GM15510 (cell line): ENCODE results near the gene FAF1.

Source experiments
- POLR2A ChIP-seq: IDR thresholded peaks from 3 replicates; pipeline ENCODE4 v1.6.1; 2011; ENCODE audit warnings: borderline replicate concordance; ENCODE audit not compliant: insufficient read length; ENCODE audit errors: extremely low read depth

The FAF1 gene

GRCh38 chr1:50978852-50979781, 19.1 kb upstream of the FAF1 start:
- no peak for TF ChIP-seq POLR2A

- TF ChIP-seq POLR2A, result peak; percentile 46
These were observed 18.2 kb upstream of the FAF1 start for GRCh38 chr1:50978144-50978851.

DNA sequence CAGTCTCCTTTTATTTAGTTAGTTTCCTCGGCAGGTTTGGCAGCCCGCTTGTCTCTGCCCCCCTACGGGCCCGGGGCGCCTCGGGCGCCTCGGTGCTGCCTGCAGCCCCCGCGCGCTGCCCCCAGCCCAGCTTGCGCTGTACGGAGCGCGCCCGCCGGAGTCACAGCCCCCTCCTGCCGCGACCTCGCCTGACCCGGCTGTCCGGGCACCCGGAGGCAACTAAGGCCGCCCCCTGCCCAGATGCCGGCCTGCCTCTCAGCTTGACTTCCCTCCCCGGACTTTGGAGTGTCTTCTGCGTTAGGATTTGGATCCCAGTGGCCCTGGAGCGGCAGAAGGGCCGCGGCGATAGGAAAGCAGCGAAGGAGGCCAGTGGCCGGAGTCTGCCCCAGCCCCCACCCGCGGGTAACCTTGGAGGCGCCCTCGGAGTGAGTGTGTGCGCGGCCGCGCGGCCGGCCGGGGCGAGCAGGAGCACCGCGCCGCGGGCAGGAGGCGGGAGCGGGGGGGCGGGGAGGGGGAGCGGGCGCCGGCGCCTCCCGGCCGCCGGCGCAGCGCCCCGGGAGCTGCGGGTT, 17.6 kb upstream of the FAF1 start:
- TF ChIP-seq POLR2A, result no peak

GRCh38 chr1:50976890-50977574, 17.0 kb upstream of the FAF1 start:
- TF ChIP-seq POLR2A, result peak; percentile 43

- TF ChIP-seq POLR2A, result no peak
These were observed 16.2 kb upstream of the FAF1 start for GRCh38 chr1:50976111-50976889.

DNA sequence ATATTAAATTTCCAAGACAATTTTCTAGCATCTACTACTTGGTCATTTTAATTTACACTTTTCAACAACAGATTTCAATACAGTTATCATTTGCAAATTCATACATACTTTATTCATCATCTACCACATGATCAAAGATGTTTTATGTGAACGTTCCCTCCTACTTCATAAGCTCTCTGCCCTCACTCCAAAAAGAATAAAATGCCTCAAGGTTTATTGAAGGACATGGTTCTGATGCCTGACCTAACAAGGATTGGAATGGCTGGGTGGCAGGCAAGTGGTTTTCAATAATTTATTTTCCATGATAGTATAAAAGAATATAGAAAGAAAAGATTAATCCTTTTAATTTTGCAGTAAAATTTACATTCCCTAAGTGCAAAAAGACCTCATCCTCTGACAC, 15.4 kb upstream of the FAF1 start:
- no peak for TF ChIP-seq POLR2A

GRCh38 chr1:50974618-50974935, 14.5 kb upstream of the FAF1 start:
- TF ChIP-seq POLR2A, result no peak

DNA sequence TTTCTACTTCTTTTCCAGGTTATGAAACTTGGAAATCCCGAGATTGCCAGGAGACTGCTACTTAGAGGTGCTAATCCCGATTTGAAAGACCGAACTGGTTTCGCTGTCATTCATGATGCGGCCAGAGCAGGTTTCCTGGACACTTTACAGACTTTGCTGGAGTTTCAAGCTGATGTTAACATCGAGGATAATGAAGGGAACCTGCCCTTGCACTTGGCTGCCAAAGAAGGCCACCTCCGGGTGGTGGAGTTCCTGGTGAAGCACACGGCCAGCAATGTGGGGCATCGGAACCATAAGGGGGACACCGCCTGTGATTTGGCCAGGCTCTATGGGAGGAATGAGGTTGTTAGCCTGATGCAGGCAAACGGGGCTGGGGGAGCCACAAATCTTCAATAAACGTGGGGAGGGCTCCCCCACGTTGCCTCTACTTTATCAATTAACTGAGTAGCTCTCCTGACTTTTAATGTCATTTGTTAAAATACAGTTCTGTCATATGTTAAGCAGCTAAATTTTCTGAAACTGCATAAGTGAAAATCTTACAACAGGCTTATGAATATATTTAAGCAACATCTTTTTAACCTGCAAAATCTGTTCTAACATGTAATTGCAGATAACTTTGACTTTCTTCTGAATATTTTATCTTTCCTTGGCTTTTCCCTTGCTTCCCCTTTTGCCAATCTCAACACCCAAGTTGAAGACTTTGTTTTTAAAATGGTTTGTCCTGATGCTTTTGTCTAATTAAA, 14.0 kb upstream of the FAF1 start:
- no peak for TF ChIP-seq POLR2A

- TF ChIP-seq POLR2A, result no peak
These were observed 13.2 kb upstream of the FAF1 start for GRCh38 chr1:50973255-50973654.

DNA sequence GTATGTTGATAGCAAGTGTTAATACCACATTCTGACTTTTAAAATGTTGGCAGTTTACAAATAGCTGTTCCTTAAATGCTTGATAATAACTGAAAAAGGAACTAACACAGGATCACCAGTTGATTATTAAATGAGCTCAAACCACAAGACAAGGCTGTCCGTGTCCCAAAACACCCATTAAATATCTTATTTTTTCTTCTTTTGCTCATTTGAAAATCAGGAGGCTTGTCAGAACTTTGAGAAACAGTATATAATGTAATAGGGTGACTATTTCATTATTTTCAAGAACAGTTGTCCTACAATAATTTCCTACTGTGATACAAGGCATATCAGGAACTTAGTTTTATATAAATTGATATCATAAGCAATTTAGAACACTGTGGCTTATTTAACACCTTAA, 12.7 kb upstream of the FAF1 start:
- TF ChIP-seq POLR2A, result no peak

DNA sequence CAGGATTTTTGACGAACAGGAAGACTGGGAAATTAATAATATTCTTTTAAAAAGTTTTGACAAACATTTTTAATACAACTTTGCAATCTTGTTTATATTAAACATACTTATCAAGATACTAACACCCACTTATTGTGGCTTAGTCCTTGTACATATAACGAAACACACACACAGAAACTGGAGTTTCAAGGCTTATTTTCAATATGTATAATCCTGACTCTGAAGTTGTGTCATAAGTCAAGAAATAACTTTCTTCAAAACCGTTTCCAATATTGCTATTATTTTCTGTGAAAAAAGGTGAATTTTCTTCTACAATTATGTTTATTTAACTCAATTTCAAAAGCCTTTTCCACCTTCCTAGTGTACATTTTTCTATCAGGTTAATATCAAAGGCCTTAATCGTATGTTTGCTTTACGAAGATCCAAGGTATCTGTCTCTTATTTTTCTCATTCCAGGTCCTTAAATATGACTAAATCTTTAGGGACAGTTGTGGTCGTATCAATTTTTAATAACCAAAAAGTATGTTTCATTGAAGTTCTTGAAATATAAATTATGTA, 11.8 kb upstream of the FAF1 start:
- TF ChIP-seq POLR2A, result no peak

- no peak for TF ChIP-seq POLR2A
These were observed 11.0 kb upstream of the FAF1 start for GRCh38 chr1:50970931-50971582.

- no peak for TF ChIP-seq POLR2A
These were observed 10.4 kb upstream of the FAF1 start for GRCh38 chr1:50970509-50970887.
